HUDEP-2 (cell line): ENCODE measurements around the gene KIF4A.
"Not testable (repeated sequence)": the region's sequence is repeated elsewhere in the genome, so short reads cannot be mapped to it uniquely, and the experiment has no call there.

Experiments used
- DNase-seq, 76 experiments: peaks; one replicate each; lab custom pipeline; 2025; ENCODE audit not compliant: unreplicated experiment in 76 of 76; lab: John Stamatoyannopoulos, UW

Gene KIF4A, protein sequence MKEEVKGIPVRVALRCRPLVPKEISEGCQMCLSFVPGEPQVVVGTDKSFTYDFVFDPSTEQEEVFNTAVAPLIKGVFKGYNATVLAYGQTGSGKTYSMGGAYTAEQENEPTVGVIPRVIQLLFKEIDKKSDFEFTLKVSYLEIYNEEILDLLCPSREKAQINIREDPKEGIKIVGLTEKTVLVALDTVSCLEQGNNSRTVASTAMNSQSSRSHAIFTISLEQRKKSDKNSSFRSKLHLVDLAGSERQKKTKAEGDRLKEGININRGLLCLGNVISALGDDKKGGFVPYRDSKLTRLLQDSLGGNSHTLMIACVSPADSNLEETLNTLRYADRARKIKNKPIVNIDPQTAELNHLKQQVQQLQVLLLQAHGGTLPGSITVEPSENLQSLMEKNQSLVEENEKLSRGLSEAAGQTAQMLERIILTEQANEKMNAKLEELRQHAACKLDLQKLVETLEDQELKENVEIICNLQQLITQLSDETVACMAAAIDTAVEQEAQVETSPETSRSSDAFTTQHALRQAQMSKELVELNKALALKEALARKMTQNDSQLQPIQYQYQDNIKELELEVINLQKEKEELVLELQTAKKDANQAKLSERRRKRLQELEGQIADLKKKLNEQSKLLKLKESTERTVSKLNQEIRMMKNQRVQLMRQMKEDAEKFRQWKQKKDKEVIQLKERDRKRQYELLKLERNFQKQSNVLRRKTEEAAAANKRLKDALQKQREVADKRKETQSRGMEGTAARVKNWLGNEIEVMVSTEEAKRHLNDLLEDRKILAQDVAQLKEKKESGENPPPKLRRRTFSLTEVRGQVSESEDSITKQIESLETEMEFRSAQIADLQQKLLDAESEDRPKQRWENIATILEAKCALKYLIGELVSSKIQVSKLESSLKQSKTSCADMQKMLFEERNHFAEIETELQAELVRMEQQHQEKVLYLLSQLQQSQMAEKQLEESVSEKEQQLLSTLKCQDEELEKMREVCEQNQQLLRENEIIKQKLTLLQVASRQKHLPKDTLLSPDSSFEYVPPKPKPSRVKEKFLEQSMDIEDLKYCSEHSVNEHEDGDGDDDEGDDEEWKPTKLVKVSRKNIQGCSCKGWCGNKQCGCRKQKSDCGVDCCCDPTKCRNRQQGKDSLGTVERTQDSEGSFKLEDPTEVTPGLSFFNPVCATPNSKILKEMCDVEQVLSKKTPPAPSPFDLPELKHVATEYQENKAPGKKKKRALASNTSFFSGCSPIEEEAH

GRCh38 chrX:70289793-70290770, at the start of gene KIF4A, which contains the start of gene PDZD11:
Gene KIF4A, plus strand, starts transcription at chrX:70290104. Its CDS starts 355 bp downstream, at chrX:70290459.
Gene PDZD11, minus strand, starts transcription at chrX:70289927. Its CDS starts 586 bp downstream, at chrX:70289341.
- DNase-seq: peak in 75 of 76 experiments; percentile 2 to 85 (median 68)

DNA sequence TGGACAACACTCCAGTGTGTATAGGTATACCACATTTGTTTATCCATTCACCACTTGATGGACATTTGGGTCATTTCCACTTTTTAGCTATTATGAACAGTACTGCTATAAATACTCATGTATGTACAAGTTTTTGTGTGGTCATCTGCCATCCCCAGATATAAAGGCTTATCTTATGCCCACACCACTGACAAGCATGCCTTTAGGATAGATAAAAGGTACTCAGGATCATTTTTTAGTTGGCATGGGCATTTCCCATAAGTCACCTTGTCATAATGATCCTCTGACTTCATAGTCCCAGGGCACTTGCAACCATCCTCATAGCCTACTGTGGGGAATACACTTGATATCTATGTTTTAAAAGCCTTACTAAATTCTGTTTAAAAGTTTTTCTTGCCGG, 49.2 kb upstream of the KIF4A start:
- DNase-seq: peak in 7 of 76 experiments; percentile 0 to 17 (median 1)

DNA sequence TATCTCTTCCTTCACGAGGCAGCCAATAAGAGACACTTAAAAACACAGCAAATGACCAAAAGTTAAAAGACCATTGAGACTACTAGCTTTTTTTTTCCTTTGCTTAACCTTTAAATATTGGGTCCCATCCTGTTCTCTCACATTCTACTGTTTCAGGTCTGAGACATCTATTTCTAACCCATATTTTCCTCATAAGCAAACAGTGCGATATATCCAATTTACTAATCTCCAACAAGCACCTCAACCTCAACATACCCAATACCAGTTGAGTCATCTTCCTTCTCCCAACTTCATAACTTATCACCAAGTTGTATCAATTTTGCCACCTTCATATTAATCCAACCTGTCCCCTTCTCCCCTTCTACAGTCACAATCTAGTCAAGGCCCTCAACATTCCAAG, 48.4 kb upstream of the KIF4A start:
- no peak for DNase-seq

DNA sequence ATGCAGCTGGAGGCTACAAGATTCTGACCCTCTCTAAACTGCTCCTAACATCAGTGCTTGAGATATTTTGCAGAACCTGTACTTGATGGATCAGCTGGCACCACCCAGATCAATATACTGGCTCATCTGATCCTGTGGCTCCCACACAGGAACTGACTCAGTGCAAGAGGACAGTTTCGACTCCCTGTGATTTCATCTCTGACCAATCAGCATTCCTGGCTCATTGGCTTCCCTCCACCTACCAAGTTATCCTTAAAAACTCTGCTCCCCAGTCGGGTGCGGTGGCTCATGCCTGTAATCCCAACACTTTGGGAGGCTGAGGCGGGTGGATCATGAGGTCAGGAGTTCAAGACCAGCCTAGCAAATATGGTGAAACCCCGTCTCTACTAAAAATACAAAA, 46.3 kb upstream of the KIF4A start:
- DNase-seq: not testable (repeated sequence)

- DNase-seq: no peak
These were observed 45.0 kb upstream of the KIF4A start for GRCh38 chrX:70244881-70245280.

DNA sequence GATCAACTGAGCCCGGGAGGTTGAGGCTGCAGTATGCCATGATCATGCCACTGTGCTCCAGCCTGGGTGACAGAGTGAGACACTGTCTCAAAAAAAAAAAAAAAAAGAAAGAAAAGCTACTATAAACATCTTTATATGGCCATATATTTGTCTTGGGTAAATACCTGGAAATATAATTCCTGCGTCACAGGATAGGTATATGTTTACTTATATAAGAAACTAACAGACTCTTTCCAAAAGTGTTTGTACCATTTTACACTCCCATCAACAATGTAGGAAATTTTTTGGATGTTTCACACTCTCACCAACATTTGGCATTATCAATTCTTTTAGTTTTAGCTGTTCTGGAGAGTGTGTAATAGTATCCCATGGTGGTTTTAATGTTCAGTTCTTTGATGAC, 42.7 kb upstream of the KIF4A start:
- no peak for DNase-seq

GRCh38 chrX:70252491-70252890, 37.4 kb upstream of the KIF4A start:
- peak in 3 of 76 experiments; percentile 0 to 22 (median 2) for DNase-seq

DNA sequence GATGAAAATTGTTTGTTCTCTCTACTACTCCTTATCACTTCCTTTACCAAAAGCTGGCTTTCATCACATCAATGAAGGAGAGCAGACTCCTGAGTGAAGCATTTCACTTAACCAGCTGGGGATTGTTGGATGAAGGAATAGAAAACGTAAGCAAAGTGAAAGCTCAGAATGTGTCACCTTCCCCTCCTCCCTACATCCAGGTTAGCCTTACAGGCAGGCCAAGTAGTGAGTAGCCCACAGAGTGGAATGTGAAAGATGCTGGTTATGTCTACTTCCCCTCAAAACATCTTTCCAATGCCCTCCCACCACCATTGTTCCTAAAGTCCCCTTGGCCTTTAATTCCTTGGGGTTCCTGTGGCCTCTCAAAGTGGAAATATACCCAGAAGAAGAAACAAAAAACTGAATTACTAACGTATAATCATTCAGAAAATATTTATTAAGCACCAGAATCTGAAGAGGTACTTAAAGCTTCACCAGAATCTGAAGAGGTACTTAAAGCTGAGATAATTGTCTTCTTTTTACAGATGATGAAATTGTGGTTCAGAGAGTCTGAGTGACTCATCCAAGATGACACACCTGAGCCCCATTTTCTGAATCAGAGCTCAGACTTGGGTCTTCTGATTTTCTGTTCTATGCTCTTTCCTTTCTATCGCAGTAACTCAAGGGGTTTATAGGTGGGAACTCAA, 36.4 kb upstream of the KIF4A start:
- DNase-seq: no peak

DNA sequence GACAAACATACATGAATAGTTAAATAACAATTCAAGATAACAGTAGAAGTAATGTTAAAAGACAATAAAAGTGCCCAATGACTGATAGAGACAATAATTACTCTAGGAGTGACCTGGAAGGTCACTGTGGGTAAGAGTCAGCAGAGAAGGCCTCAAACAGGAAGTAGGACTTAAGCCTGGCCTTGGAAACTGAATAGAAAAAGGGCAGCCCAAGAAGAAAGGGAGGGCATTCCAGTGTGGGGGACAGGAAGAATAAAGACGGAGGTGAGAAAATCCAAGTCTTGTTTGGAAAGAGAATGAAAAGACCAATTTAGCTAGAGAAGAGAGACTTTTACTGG, 35.9 kb upstream of the KIF4A start:
- DNase-seq: no peak

GRCh38 chrX:70254909-70255308, 35.0 kb upstream of the KIF4A start:
- DNase-seq: no peak

DNA sequence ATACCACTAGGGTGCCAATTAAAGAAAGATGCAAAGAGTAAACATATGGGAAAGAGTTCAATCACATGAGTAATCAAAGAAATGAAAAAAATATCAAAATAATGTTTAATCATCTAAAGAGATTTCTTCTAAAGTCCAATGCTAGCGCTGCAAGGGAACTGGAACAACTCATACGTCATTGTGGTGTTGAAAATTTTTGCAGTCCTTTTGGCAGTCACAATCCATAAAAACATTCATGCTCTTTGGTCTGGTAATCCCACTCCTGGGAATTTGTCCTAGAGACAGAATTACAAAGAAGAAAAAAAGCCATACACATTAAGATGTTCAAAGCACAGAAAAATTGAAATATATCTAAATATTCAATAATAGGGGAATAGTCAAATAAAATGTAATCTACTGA, 34.5 kb upstream of the KIF4A start:
- no peak for DNase-seq

DNA sequence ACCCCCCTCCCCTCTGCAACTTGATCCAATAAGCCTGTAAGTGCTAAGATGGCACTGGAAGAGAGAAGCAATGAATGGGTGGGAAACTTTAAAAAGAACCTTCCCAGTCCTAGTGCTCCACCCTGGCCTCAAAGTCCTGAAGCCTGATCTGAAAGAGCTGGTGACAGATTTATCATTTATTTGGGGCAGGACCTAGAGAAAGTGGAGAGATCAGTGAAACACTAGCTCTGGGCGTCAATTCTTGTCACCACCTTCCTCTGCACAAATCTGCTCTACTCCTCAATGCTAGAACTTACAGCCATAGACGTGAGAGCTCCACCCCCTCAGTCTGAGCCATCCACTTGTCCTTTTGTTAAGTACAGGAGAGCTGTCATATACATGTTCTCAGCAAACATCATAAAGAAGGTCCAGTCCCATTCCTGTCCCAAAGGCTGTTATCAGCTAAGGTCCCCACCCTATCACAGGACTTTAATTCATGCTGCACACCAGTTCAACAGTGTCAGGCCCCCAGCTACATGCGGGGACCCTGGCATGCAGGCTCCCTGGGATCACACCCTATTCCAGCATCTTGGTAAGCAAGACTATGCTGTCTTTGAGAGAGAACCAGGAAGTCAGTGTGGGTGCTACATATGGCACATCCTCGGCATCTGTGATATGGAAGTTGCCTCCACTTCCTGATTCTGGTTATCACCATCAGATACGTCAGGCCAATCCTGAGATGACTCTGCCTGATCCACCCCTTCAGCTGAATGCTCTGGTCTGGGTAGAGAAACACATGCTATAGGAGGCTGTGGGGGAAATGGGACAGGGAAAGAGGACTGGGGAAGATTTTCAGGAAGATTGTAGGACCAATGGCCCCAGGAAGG, 32.2 kb upstream of the KIF4A start:
- no peak for DNase-seq

- no peak for DNase-seq
These were observed 29.8 kb upstream of the KIF4A start, which contains the start of gene P2RY4 for GRCh38 chrX:70260104-70260503. Gene P2RY4, minus strand, starts transcription at chrX:70260204. Its CDS starts 580 bp downstream, at chrX:70259624.

DNA sequence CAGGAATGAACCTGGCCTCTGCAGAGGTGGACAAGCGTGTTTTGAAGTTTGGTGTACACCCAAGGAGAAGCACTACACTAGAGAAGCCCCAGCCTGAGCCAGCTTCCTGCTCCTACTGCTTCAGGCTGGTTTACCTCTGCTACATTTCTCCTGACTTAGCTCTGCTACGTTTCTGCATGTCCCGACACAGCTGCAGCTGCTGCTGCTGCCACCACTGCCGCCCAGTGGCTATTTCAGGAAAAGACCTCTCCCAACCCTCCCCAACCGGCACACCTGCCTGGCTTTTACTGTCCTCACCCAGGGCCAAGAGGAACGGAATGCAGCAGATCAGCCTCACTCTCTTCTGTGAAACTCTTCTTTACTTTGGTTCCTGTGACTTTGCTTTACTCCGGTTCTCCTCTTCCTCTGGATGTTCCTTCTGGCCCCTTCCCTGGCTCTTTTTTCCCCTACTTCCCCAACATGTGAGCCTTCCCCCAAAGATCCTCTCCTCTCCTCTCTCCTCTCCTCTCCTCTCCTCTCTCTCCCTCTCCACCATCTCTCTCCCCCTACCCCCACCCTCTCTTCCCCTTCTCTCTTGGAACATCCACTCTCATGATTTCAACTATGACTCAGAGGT, 26.8 kb upstream of the KIF4A start:
- DNase-seq: peak in 46 of 76 experiments; percentile 0 to 48 (median 10)

GRCh38 chrX:70264784-70265183, 25.1 kb upstream of the KIF4A start:
- DNase-seq: no peak

DNA sequence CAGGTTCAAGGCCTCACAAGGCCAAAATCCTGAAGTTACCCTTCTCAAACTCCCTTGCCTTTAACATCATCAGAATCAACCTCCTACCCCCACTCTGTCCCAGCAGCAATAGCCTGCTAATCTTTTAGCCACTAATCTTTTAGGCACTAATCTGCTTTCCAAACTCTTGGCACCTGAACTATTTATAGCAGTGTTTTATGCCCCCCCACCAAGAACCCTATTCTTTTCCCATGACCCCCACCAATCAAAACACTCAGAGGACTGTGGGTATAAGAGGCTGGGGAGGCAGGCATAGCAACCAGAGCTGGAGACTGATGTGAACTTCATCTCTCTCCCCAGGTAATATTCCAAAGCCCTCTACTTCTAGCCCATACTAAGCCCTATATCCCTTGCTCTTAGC, 21.9 kb upstream of the KIF4A start, which contains the start of gene ARR3:
ARR3 (plus strand) TSS at position 301 of the 400 bp plus-strand sequence. CDS start 1,052 bp downstream, outside the sequence.
- no peak for DNase-seq

DNA sequence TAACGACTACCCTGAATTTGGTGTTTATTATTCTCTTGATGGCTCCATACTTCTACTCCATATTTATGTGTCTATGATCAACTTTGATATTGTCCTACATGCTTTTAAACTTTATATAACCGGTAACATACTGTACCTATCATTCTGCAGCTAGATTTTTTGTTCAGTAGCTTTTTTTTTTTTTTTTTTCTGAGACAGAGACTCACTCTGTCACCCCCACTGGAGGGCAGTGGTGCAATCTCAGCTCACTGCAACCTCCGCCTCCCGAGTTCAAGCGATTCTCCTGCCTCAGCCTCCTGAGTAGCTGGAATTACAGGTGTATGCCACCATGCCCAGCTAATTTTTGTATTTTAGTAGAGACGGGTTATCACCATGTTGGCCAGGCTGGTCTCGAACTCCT, 15.9 kb upstream of the KIF4A start:
- not testable (repeated sequence) for DNase-seq

GRCh38 chrX:70279081-70279480, 10.8 kb upstream of the KIF4A start:
- DNase-seq: no peak
